Measurements from ENCODE around the gene RPL27A.

RPL27A gene

GRCh38 chr11:8728563-8728962 lies 46.0 kb downstream of the RPL27A start:
- TF ChIP-seq CTCF (IDR thresholded peaks at IDR 0.05; ENCODE audit: insufficient read depth, missing control alignments) = no peak
- DNase-seq (ENCODE audit: insufficient read length, low spot score) (no peak), FAIRE-seq (no peak)

- DNase-seq (ENCODE audit: insufficient read length, low spot score) = no peak
- no peak for TF ChIP-seq CTCF (IDR thresholded peaks at IDR 0.05; ENCODE audit: insufficient read depth, missing control alignments)
- no peak for FAIRE-seq
Observed at GRCh38 chr11:8729067-8729466, 46.5 kb downstream of the RPL27A start.

GRCh38 chr11:8729837-8730696 lies 47.5 kb downstream of the RPL27A start:
- no peak for DNase-seq (ENCODE audit: insufficient read length, low spot score)
- no peak for TF ChIP-seq CTCF (IDR thresholded peaks at IDR 0.05; ENCODE audit: insufficient read depth, missing control alignments)
- FAIRE-seq = no peak

GRCh38 chr11:8730697-8731020 lies 48.1 kb downstream of the RPL27A start:
- no peak for FAIRE-seq
- DNase-seq (ENCODE audit: insufficient read length, low spot score) = no peak
- no peak for TF ChIP-seq CTCF (IDR thresholded peaks at IDR 0.05; ENCODE audit: insufficient read depth, missing control alignments)

GRCh38 chr11:8731647-8732323 lies 49.2 kb downstream of the RPL27A start:
- FAIRE-seq (no peak), DNase-seq (ENCODE audit: insufficient read length, low spot score) (no peak)
- no peak for TF ChIP-seq CTCF (IDR thresholded peaks at IDR 0.05; ENCODE audit: insufficient read depth, missing control alignments)

- no peak for TF ChIP-seq CTCF (IDR thresholded peaks at IDR 0.05; ENCODE audit: insufficient read depth, missing control alignments)
- FAIRE-seq (no peak), DNase-seq (ENCODE audit: insufficient read length, low spot score) (no peak)
Observed at GRCh38 chr11:8732324-8732670, 49.7 kb downstream of the RPL27A start.

GRCh38 chr11:8732748-8733241 lies 50.2 kb downstream of the RPL27A start:
- DNase-seq (ENCODE audit: insufficient read length, low spot score) (no peak), FAIRE-seq (no peak)
- TF ChIP-seq CTCF (IDR thresholded peaks at IDR 0.05; ENCODE audit: insufficient read depth, missing control alignments) = no peak

Measured in D721Med (cell line).